ENCODE results near the gene ATP6V1C2.

The ATP6V1C2 gene

GRCh38 chr2:10834068-10834655, 112.7 kb downstream of the ATP6V1C2 start:
- DNase-seq (ENCODE audit: low read depth in 3 of 3): no peak

Data from stimulated activated CD4-positive, alpha-beta T cell treated with anti-CD3 and anti-CD28 coated beads, TNF-alpha, amount 100 ng/mL, for 4 hours (primary cell).